GM12865 (cell line): ENCODE data around the gene EID2.

Source experiments
- DNase-seq: peaks from one replicate; pipeline ENCODE4 v3.0.0; 2010; ENCODE audit warnings: low read depth
- H3K4me3 ChIP-seq: 2 replicates; pipeline ENCODE4 v1.5.1; 2011; ENCODE audit warnings: mild to moderate bottlenecking, low read depth, low read length, control low read depth
- CTCF ChIP-seq: IDR thresholded peaks from 2 replicates; pipeline ENCODE4 v1.5.1; 2011; ENCODE audit warnings: low read length, control low read depth, low read depth, inconsistent platforms; ENCODE audit not compliant: insufficient read depth; ENCODE audit errors: missing control alignments

The EID2 gene

GRCh38 chr19:39539518-39540332, at the start of gene EID2:
Gene EID2 (minus strand): TSS chr19:39540161. CDS start chr19:39540079, 82 bp downstream.
- DNase-seq = peak; percentile 97
- H3K4me3 ChIP-seq = peak within 1 kb of the TSS; percentile 89
- peak; percentile 88 for TF ChIP-seq CTCF

- no peak overlapping the region for H3K4me3 ChIP-seq
- TF ChIP-seq CTCF = no peak
- DNase-seq = no peak
Measured at GRCh38 chr19:39588066-39588465, 48.1 kb upstream of the EID2 start.

- no peak for TF ChIP-seq CTCF
- no peak for DNase-seq
- H3K4me3 ChIP-seq = no peak overlapping the region
Measured at GRCh38 chr19:39587496-39587895, 47.5 kb upstream of the EID2 start.

- DNase-seq = peak; percentile 25
- TF ChIP-seq CTCF = no peak
- H3K4me3 ChIP-seq = no peak overlapping the region
Measured at GRCh38 chr19:39582891-39583625, 43.1 kb upstream of the EID2 start.

GRCh38 chr19:39582442-39582841, 42.5 kb upstream of the EID2 start:
- H3K4me3 ChIP-seq = no peak overlapping the region
- no peak for TF ChIP-seq CTCF

GRCh38 chr19:39568604-39569003, 28.6 kb upstream of the EID2 start:
- no peak for DNase-seq
- no peak for TF ChIP-seq CTCF
- no peak overlapping the region for H3K4me3 ChIP-seq

More at GRCh38 chr19:39582442-39582841, 42.5 kb upstream of the EID2 start:
- peak; percentile 9 for DNase-seq
